Stimulated activated CD4-positive, alpha-beta T cell treated with anti-CD3 and anti-CD28 coated beads, Interleukin-12 subunit alpha, Interleukin-12 subunit beta, amount 100 ng/mL, for 24 hours (primary cell): ENCODE data around the gene IPO11.
"Not testable (repeated sequence)": the region's sequence is repeated elsewhere in the genome, so short reads cannot be mapped to it uniquely, and the experiment has no call there.

Experiments
- DNase-seq, 2 experiments: peaks; one replicate each; pipeline ENCODE4 v3.0.0-alpha.2; 2020; ENCODE audit warnings: low read depth in 2 of 2

IPO11 gene

GRCh38 chr5:62596691-62597090 lies 184.1 kb downstream of the IPO11 start:
- DNase-seq: no peak

- no peak for DNase-seq
Observed at GRCh38 chr5:62597314-62597713, 184.8 kb downstream of the IPO11 start.

DNA sequence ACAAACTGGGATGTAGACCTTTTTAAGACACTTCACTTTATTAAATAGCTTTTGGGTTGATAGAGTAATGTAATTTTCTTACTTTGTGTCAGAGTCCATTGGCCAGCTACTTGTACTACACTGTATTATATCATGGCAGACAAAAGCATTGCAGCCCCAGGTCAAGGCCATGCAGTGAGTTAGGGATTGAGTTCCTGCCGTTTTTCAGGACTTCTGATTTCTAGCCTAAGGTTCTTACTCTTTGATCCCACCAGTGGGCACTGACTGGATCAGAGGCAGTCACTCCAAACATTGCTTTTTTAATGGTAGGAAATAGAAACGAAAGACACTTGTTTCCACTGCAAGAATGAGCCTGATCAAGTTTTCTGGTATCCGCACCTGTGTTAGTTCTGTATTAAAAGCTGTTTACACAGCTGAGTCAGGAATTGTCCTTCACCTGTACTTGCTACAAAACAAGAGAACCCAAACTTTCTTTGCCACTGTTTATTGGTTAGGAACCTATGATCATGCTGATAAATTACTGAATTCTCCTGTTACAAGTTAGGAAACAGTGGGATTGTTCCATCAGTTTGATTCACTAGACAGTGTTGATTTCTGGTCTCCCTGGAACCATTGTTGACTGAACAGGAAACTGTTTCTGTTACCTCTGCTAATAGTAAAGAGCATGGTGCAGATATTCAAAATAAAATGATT lies 188.1 kb downstream of the IPO11 start:
- no peak for DNase-seq

- DNase-seq: no peak
Observed at GRCh38 chr5:62603934-62604333, 191.4 kb downstream of the IPO11 start.

DNA sequence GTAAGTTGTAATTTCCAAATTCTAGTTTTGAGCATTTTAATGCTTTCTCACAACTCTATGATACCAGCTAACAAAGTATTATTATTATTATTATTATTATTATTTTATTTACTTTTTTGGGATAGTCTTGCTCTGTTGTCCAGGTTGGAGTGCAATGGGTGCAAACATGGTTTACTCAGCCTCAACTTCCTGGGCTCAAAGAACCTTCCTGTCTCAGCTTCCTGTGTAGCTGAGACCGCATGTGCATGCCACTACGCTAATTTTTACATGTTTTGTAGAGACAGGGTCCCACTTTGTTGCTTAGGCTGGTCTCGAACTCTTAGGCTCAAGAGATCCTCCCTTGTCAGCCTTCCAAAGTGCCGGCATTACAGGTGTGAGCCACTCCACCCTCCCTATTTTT lies 193.1 kb downstream of the IPO11 start:
- no peak for DNase-seq

GRCh38 chr5:62606878-62607277 lies 194.3 kb downstream of the IPO11 start:
- no peak for DNase-seq

GRCh38 chr5:62607615-62608014 lies 195.1 kb downstream of the IPO11 start:
- DNase-seq: no peak

GRCh38 chr5:62608529-62609511 lies 196.3 kb downstream of the IPO11 start:
- DNase-seq: no peak

GRCh38 chr5:62614355-62614754 lies 201.8 kb downstream of the IPO11 start:
- DNase-seq: no peak

DNA sequence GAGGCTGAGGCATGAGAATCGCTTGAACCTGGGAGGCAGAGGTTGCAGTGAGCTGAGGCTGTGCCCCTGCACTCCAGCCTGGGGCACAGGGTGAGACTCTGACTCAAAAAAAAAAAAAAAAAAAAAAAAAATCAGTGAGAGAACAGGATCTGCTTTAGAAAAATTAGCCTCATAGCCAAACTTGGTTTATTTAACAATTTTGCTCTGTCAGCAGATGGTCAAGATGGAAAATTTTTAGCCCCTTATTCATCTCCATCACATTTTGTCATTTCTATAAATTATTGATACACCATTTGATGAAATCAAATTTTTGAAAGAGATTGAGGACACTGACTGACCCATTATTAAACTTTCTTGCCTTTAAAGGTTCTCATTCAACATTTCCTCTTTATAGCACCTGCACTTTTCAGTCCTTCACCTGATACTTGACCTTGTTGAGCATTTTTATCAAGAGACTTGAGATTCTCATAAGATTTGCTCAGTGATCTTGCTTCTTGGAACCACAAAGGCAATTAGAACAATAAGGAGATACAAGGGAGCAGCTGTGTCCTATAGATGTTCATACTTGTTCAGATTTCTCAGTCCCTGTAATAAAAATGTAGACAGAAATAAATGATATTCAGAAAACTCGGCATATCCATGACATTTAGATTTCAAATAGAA lies 204.2 kb downstream of the IPO11 start:
- no peak for DNase-seq

DNA sequence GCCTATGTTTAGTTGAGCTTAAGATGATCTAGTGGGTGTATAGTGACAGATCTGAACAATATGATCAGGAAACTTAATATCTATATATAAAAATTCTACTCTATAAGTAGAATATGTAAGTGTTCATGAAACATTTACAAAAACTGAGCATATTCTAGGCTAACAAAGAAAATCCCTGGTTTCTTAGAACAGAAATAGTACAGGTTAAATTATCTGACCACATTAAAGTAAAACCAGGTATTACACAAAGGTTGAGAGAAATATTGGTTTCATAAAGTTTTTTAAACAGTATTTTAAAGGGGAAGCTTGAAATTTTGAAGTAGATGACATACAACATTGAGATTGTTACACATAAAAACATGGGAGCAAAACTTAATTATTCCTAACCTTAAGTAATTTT lies 205.4 kb downstream of the IPO11 start:
- DNase-seq: no peak

- no peak for DNase-seq
Observed at GRCh38 chr5:62620761-62621160, 208.2 kb downstream of the IPO11 start.

- no peak for DNase-seq
Observed at GRCh38 chr5:62621280-62621679, 208.7 kb downstream of the IPO11 start.

DNA sequence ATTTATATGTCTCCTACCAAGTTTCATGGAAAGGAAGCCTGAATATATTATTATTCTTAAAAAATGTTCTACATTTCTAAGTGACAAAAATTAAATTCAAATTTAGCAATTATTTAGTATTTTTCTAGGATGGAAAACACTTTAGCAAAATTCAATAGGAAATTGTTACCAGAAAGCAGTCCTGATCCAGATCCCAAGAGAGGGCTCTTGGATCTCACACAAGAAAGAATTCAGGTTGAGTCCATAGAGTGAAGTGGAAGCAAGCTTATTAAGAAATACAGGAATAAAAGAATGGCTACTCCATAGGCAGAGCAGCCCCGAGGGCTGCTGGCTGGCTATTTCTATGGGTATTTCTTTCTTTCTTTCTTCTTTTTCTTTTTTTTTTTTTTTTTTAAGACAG lies 210.7 kb downstream of the IPO11 start:
- no peak for DNase-seq

- not testable (repeated sequence) for DNase-seq
Observed at GRCh38 chr5:62624436-62624835, 211.9 kb downstream of the IPO11 start.

DNA sequence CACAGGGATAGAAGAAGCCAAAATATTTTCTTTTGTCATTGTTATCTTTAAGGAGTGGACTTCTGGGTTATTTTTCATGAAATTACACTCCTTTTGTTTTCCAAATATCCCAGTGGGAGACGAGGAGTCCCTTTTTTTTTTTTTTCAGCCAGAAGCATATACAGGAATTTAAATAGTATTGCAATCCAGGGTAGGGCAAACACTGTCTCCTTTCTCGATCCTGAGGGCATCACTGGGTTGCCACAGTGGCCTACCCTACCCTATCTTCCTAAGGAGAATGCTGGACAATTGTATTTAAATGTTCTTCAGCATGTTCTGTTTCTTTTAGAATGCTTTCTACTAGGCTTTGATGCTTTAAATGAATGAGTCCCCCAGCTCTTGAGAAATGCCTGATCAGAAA lies 214.0 kb downstream of the IPO11 start:
- DNase-seq: no peak

DNA sequence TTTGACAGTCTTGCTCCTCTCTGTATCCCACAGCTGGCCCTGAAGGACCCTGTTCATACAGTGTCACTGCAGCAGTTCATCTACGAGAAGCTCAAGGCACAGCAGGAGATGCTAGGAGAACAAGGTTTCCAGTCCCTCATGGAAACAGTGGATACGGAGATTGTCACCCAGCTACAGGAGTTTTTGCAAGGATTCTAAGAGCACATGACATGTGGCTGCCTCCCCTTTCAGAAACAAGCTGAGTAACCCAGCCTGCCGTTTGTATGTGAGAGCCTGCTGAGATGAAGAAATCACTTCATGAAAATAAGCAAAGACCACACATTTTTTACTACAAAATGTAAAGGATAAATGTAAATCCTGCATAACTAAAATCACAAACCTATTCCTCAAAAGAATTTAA lies 214.6 kb downstream of the IPO11 start:
- DNase-seq: no peak

- no peak for DNase-seq
Observed at GRCh38 chr5:62627901-62628300, 215.3 kb downstream of the IPO11 start.

DNA sequence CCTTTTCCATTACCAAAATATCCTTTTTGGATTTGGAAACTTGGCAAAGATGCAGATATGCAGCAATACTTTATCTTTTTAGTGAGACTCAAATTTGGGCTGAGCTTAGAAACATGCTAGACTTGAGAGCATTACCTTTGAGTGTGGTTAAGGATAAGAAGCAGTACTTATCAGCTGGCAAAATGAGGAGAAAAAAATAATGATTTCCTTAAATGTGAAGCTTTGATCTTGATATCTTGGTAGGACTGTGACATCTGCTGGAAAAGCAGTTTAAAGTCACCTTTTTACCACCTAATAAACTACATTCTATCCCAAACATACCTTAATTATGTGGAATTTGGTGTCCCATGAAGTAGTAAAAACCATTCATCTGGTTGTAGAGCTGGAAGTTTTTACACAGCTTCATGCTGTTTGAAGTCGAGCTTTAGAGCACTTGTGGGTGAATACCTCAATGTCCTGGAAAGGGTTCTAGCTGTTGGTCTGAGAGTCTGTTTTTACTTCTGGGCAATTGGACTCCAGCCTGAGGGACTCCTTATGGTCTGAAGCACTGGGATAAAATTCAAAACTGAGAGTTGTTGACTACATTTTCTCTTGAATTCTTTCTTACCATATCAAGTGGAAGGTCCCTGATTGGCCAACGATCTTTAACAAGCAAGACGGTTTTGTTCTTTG lies 219.5 kb downstream of the IPO11 start:
- DNase-seq: no peak

DNA sequence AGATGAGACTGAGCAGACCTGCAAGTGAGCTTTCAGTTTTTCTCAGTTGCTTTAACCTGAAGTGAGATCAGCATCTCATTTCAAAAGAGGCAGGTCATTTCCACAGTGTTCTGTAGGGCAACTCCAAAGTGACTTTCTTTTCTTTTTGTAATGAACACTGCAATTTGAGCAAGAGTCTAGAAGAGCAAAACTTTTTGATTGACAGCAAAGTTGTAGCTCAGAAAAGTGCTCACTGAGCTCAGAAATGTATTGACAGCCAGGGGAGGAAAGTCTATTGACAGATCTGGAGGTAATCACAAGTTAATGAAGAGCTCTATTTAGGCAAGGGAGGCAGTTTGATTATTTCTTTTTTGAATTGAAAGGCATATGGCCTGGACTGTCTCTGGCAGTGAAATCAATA lies 220.7 kb downstream of the IPO11 start:
- DNase-seq: no peak

DNA sequence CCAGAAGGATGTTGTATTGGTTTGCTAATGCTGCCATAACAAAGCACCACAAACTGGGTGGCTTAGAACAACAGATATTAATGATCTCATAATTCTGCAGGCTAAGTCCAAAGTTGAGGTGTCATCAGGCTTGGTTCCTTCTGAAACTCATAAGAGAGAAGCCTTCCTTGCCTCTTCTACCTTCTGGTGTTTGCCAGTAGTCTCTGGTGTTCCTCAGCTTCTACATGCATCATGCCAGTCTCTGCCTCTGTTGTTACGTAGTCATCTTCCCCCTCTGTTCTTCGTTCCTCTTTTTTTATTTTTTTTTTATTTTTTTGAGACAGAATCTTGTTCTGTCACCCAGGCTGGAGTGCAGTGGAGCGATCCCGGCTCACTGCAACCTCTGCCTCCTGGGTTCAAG lies 227.9 kb downstream of the IPO11 start:
- DNase-seq: no peak

GRCh38 chr5:62642468-62642867 lies 229.9 kb downstream of the IPO11 start:
- DNase-seq: no peak
